ENCODE measurements around the gene NR4A3.

DNA sequence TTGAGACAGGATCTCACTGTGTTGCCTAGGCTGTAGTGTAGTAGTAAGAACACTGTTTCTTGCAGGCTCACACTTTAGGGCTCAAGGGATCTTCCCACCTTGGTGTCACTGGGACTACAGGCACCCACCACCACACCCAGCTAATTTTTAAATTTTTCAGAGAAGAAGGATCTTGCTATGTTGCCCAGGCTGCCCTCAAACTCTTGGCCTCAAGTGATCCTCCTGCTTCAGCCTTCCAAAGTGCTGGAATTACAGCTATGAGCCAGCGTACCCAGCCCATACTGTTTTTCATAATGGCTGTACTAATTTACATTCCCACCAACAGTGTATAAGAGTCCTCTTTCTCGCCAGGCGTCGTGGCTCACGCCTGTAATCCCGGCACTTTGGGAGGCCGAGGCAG is 89.9 kb downstream of the NR4A3 start:
- TF ChIP-seq, protein P1, sequence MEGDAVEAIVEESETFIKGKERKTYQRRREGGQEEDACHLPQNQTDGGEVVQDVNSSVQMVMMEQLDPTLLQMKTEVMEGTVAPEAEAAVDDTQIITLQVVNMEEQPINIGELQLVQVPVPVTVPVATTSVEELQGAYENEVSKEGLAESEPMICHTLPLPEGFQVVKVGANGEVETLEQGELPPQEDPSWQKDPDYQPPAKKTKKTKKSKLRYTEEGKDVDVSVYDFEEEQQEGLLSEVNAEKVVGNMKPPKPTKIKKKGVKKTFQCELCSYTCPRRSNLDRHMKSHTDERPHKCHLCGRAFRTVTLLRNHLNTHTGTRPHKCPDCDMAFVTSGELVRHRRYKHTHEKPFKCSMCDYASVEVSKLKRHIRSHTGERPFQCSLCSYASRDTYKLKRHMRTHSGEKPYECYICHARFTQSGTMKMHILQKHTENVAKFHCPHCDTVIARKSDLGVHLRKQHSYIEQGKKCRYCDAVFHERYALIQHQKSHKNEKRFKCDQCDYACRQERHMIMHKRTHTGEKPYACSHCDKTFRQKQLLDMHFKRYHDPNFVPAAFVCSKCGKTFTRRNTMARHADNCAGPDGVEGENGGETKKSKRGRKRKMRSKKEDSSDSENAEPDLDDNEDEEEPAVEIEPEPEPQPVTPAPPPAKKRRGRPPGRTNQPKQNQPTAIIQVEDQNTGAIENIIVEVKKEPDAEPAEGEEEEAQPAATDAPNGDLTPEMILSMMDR (conservative IDR thresholded peaks at IDR 0.05 in 1 of 2, IDR thresholded peaks at IDR 0.05 in 1 of 2; ENCODE audit: low read depth in 1 of 2, low read length in 2 of 2), result no peak
- TF ChIP-seq EZH2 (IDR thresholded peaks at IDR 0.05; ENCODE audit: low read length, missing control alignments), result no peak

Data from fibroblast of lung (primary cell).